Medulla oblongata (tissue), 1 donor: Measurements from ENCODE around the gene BNC2.

ENCODE experiments used
- DNase-seq: peaks from one replicate; pipeline ENCODE4 v3.0.0-alpha.2; 2015; ENCODE audit errors: extremely low spot score

The BNC2 gene

GRCh38 chr9:16369427-16369826 lies 501.0 kb downstream of the BNC2 start:
- DNase-seq, result no peak

- DNase-seq, result no peak
Observed at GRCh38 chr9:16368237-16369087, 502.0 kb downstream of the BNC2 start.

GRCh38 chr9:16367605-16368231 lies 502.8 kb downstream of the BNC2 start:
- DNase-seq, result no peak

GRCh38 chr9:16364347-16364746 lies 506.1 kb downstream of the BNC2 start:
- no peak for DNase-seq

- DNase-seq, result no peak
Observed at GRCh38 chr9:16363916-16364315, 506.6 kb downstream of the BNC2 start.

- DNase-seq, result no peak
Observed at GRCh38 chr9:16363073-16363781, 507.2 kb downstream of the BNC2 start.

GRCh38 chr9:16361939-16362338 lies 508.5 kb downstream of the BNC2 start:
- no peak for DNase-seq

- no peak for DNase-seq
Observed at GRCh38 chr9:16361118-16361517, 509.4 kb downstream of the BNC2 start.

- DNase-seq, result no peak
Observed at GRCh38 chr9:16360247-16360646, 510.2 kb downstream of the BNC2 start.
